ACC112 (cell line): ENCODE results near the gene BCAP31.

Experiments
- H2AFZ ChIP-seq: fragments of 200-600 bp; sonication (generic); one replicate; pipeline ENCODE4 v1.6.0; 2017; ENCODE audit warnings: antibody characterized with exemption, low read length; ENCODE audit not compliant: unreplicated experiment
- H3K27ac ChIP-seq: fragments of 200-600 bp; sonication (generic); 2 replicates; pipeline ENCODE4 v1.5.1; 2014; ENCODE audit warnings: low read depth, mild to moderate bottlenecking, antibody characterized with exemption, low read length, moderate library complexity
- H3K27me3 ChIP-seq: fragments of 200-600 bp; sonication (generic); 2 replicates; pipeline ENCODE4 v1.6.1; 2014; ENCODE audit warnings: mild to moderate bottlenecking, antibody characterized with exemption, low read length, moderate library complexity, mixed read lengths; ENCODE audit not compliant: insufficient read depth
- H3K36me3 ChIP-seq: fragments of 200-600 bp; sonication (generic); 2 replicates; pipeline ENCODE4 v1.6.1; 2016; ENCODE audit warnings: mild to moderate bottlenecking, antibody characterized with exemption, low read length, moderate library complexity, mixed read lengths; ENCODE audit not compliant: insufficient read depth
- H3K4me1 ChIP-seq: fragments of 200-600 bp; sonication (generic); one replicate; pipeline ENCODE4 v1.6.1; 2016; ENCODE audit warnings: low read length, mixed read lengths; ENCODE audit not compliant: insufficient read depth, unreplicated experiment, control insufficient read depth
- H3K4me3 ChIP-seq: fragments of 200-600 bp; sonication (generic); 2 replicates; pipeline ENCODE4 v1.5.1; 2014; ENCODE audit warnings: mild to moderate bottlenecking, low read depth, low read length
- H3K79me2 ChIP-seq: fragments of 200-600 bp; sonication (generic); one replicate; pipeline ENCODE4 v1.6.0; 2016; ENCODE audit warnings: low read length; ENCODE audit not compliant: control insufficient read depth, unreplicated experiment, insufficient read depth

Gene BCAP31

DNA sequence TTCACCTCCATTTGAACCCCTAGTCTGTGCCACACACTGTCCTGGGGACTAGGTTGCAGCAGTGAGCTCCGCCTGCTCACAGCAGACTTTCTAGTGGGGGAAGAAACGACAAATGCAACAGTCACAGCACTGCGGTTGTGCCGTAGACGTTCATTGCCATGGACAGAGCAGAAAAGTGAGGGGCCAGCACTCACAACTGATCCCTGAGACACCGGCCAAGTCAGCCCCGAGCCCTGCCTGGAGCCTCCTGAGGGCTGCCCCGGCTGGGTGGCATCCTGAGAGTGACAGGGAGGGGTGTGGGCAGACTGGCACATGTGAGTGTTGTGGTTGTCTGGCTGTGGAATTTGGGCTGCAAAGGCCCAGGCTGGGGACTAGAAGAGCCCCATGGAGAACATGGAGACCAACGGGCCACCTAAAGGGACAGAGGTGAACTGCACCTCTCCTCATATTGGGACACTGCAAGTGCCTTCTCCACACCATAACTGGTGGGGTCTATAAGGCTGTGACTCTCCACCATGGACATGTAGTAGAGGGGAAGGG lies 72.6 kb downstream of the BCAP31 start:
- no peak overlapping the region for H2AFZ ChIP-seq
- H3K79me2 ChIP-seq, result no peaks in the 10 kb centered on the region
- H3K4me3 ChIP-seq, result no peak overlapping the region
- H3K4me1 ChIP-seq, result no peaks in the 10 kb centered on the region
- H3K27me3 ChIP-seq, result peaks cover 19% of the 10 kb centered on the region
- no peak overlapping the region for H3K27ac ChIP-seq
- no peaks in the 10 kb centered on the region for H3K36me3 ChIP-seq

DNA sequence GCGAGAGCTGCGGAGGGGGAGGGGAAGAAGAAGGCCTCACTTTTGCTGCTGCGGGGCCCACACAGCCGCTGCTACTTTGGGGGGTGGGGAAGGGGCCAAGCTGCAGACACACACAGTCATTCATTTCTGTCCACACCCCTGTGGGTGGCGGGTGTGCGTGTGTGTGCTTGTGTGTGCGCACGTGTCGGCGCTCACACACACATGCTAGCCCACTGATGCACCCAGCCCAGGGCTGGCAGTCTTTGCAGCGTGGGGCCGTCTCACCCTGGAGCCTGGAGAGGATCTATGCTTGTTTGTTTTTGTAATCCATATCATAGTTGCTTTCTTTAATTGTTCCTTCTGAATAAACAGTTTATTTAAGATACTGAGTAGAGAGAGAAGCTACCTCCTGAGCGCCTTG lies 73.2 kb downstream of the BCAP31 start:
- Histone ChIP-seq H3K4me3 (no peak overlapping the region), H3K27me3 (peaks cover 25% of the 10 kb centered on the region), H2AFZ (no peak overlapping the region), H3K4me1 (no peaks in the 10 kb centered on the region), H3K36me3 (no peaks in the 10 kb centered on the region), H3K27ac (no peak overlapping the region), H3K79me2 (no peaks in the 10 kb centered on the region)
